ENCODE results near the gene TM6SF1.
"Not testable (repeated sequence)": the region's sequence is repeated elsewhere in the genome, so short reads cannot be mapped to it uniquely, and the experiment has no call there.

The TM6SF1 gene

GRCh38 chr15:83090465-83090864 is 17.0 kb upstream of the TM6SF1 start:
- no peak for DNase-seq

DNA sequence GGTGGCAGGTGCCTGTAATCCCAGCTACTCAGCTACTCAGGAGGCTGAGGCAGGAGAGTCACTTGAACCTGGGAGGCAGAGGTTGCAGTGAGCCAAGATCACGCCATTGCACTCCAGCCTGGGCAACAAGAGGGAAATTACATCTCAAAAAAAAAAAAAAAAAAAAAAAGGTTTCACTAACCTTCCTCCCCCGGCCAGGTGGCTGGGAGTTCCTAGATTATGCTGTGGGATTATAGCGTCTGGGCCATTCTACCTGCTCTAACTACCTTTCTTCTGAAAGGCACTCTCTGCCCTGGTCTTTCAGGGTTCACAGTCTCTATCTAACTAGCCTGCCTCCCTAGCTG is 15.5 kb upstream of the TM6SF1 start:
- DNase-seq: not testable (repeated sequence)

- no peak for DNase-seq
Measured at GRCh38 chr15:83092309-83092976, 15.0 kb upstream of the TM6SF1 start.

- no peak for DNase-seq
Measured at GRCh38 chr15:83094583-83094982, 12.9 kb upstream of the TM6SF1 start.

DNA sequence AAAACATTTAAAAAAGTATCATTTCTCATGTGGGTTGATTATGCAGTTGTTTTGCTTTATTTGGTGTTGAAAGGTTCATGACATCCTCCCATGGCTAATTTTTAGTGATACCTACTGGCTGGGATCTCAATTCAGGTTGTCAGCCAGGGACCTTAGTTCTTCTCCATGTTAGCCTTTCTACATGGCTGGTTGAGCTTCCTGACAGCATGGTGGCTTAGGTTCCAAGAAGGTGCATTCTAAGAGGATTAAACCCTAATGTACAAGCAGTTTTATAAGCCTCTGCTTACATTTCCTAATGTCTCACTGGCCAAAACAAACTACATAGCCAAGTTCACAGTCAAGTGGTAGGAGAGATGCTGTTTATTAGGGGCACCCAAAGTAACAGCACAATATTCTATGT is 9.4 kb upstream of the TM6SF1 start:
- no peak for DNase-seq

GRCh38 chr15:83099290-83099689 is 8.2 kb upstream of the TM6SF1 start:
- DNase-seq: no peak

GRCh38 chr15:83100097-83100646 is 7.3 kb upstream of the TM6SF1 start:
- DNase-seq: no peak

DNA sequence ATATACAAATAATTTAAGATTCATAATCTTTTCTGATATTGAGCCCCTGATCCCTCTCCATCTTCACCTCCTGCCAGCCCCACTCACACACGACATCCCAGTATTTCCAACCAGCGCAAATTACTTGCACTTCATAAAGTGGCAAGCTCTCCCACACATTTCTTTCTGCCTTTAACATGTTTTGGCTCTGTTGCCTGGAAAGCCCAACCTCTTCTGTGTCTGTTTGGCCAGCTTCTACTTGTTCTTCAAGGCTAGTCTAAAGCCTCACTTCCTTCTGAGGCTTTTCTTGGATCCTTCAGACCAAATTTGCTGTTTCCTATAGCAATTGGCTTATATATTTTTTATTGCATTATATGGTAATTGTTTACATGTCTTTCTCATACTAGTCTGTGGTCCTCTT is 5.1 kb upstream of the TM6SF1 start:
- DNase-seq: no peak

DNA sequence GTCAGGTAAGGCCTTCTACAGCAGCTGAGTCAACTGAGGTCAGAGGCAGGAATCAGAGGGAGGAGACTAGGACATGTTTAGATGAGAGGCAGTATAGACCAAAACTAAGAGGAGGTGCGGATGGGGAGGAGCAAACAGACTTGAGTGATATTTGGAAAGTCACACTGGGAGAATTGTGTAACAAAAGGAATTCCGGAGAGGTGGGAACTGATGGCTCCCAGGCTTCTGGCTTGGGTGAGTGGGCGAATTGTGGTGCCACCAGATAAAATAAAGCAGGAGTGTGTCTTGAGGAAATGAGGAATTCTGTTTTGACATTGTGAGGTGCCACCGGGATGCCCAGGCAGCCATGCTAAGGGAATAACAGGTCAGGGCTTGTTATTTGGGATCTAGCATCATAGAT is 3.3 kb upstream of the TM6SF1 start:
- DNase-seq: no peak

DNA sequence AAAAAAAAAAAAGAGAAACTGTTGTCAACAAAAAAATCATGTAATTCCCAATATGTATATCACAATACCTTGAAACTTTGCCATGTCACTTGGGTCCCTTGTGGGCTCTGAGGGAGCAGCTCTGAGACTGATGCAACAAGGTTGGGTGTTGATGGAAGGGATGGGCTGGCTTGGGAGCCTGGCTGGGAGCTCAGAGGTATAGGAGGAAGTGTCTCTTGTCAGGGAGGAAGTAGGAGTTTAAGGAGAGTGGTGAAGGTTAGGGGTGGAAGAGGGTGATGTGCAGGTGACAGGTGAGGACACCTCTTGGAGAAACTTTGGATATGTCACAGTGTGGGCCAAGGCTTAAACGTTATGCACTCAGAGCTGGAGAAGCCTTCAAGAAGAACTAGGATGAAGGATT is 2.0 kb upstream of the TM6SF1 start:
- DNase-seq: no peak

- no peak for DNase-seq
Measured at GRCh38 chr15:83107841-83108181, 366 bp downstream of the TM6SF1 start.

GRCh38 chr15:83108266-83109219 is 1.1 kb downstream of the TM6SF1 start:
- no peak for DNase-seq

DNA sequence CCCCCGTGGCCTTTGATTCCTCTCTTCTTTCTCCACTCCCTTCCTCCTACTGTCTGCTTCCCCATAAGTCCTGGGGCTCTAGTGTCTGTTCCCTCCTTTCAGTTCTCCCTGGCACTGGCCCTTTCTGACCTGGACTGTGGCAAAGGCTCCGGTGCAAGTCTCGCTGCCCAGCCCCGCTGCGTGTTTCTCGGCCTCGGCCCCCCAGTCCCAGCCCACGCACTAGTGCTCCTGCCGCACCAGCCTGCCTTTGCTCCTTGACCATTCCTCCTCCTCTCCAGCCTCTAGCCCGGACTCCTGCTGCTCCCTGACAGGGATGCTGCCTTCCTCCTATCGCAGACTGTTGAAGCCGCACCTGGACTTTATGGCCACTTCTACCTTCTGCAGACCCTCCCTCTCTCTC is 2.1 kb downstream of the TM6SF1 start:
- DNase-seq: no peak

DNA sequence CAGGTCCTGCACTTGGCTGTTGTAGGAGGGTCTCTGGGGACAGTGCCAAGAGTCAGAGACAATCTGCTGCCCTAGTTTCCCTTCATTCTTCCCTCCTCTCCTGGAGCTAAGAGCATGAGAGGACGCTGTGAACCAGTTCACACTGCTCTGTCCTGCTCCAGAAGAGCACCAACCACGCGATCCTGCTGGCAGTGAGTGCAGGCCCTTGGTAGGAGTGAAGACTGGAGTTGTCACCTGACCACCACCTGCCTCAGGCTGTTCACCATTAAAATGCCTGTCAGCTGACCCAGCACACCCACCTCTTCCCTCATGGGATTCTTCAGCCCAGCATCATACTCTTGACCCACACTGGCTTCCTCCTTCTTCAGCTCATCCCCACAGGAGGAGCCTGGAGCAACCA is 2.9 kb downstream of the TM6SF1 start:
- no peak for DNase-seq

DNA sequence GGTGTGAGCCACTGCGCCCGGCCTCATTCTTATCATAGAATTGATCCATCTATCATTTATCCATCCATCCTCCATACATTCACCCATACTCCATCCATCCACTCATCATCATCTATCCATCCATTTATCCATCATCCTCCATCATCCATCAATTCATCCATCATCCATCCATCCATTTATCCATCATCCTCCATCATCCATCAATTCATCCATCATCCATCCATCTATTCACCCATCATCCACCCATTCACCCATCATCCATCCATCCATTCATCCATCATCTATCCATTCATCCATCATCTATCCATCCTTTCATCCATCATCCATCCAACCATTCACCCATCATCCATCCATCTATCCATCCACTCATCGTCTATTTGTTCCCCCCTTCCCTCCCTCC is 3.7 kb downstream of the TM6SF1 start:
- DNase-seq: no peak

DNA sequence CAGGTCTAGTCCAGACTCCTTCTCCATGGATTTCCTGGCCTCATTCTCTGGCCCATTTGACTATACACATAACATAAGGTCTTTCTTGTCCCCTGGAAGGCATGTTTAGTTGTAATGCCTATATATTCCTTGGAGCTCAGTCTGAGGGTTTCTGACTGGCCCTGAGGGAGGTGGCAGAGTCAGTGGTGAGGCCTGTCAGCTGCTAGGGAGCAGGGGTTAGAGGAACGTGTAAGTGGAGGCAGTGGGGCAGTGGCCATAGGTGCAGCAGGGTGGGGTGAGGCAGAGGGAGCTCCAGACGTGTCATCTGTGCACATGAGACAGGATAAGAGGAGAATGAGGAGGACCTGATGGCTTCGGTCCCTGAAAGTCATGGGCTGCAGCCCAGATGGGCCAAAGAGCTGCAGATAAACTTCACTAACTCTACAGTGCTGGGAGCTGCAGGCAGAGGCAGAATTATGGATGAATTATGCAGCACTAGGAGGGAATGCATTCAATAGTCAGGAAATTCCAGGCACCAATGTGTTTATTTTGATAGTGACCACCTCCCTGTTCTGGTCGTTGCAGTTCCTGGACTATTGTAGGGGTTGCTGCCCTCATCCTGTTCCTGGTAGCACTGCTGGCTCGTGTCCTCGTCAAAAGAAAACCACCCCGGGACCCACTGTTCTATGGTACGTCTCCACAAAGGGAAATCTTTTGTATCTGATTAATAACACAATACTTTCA is 4.9 kb downstream of the TM6SF1 start:
- no peak for DNase-seq

DNA sequence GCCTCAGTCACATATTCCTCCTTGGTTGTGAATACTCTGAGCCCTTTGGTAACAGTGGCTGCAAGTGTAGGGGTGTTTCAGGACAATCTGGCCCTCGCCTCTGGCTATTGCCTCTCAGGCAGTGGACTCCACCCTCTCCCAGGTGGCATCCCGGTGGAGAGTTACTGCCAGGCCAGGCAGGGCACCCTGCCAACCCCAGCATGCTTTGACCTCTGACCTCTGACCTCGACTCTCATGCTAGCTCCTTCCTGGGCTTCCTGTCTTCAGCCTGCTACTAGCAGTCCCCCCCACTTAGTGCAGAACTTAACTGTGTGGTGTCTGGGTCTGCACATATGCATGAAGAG is 5.5 kb downstream of the TM6SF1 start:
- no peak for DNase-seq

DNA sequence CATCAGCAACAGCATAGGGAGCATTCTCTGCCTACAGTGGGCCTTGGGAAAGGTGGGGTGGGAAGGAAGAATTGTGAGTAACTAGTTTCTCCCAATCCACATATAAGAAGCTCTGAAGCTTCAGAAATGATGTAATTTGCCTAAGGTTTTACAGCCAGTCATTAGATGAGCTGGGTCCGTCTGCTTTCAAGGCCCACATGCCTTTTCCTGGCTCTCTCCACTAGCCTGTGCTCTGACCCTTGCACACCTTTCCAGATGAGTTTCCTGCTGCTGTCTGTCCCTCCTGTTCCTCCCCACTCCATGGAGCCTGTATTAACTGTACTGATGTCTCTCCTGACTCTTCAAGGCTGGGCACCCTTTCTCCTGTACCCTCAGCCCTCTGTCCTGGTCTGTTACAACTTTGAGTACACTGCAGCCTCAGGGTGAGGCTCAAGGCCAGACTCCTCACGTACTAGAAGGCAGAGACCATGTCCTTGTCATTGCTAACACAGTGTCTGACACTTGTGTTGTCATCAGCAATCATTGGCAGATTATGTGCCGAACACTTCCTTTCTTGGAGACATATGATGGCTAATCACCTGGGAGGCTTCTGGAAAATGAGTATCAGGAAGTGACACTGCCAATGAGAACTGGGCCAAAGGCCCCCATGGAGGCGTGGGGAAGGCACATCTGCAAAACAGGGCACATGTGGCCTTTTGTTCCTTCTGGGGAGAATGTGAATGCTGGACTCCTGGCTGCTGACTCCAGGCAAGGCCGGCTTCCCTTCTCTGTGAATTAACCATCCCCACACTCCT is 6.6 kb downstream of the TM6SF1 start:
- DNase-seq: no peak

DNA sequence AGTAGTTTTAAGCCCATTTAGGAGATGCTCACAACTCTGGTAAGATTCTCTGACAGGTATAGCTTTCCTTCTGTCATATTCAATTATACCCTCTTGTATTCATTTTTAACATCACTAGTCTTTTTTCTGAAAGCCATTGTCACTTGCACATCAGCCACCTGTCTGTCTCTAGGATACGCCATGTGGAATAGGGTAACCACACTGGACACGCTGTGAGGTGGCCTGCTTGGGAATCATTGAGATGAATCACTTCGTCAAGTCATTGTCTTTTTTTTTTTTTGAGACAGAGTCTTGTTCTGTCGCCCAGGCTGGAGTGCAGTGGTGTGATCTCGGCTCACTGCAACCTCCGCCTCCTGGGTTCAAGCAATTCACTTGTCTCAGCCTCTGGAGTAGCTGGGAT is 7.4 kb downstream of the TM6SF1 start:
- no peak for DNase-seq

- DNase-seq: no peak
Measured at GRCh38 chr15:83115410-83115809, 8.0 kb downstream of the TM6SF1 start.

DNA sequence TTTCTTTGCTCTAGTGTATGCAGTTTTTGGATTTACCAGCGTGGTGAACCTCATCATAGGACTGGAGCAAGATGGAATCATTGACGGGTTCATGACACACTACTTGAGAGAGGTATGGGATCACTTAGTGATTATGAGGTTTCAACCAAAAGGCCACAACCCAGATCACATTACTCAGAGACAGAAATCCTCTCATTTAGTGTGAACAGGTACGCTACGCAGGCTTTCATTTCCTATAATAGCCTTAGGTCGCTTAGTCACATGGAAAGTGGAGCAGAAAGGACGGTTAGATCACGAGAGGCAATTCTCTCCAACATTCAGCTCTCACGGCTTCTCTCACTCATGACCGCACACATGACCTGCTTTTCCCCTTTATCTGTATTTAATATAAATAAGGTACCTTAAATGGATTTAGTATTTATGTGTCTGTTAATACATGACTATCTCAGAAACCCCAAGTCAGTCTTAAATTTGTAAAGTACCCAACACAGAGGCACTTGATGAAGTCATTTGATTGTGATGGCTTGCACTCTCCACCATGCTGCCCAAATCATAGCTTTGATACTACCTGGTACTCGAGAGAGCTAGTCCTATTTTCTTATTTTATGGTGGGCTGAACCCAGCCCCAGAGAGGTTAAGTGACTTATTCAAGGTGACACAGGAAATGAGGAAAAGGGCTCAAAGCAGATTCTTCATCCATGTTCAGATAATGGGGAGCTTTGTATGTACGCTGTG is 8.6 kb downstream of the TM6SF1 start:
- no peak for DNase-seq

- no peak for DNase-seq
Measured at GRCh38 chr15:83118291-83118827, 10.9 kb downstream of the TM6SF1 start.

Data from CD4-positive, alpha-beta T cell treated with Interleukin-6 for 4 hours (primary cell).